NCI-H2081 (cell line): ENCODE data around the gene CCT5.

ENCODE experiments used
- DNase-seq, 2 experiments: peaks; one replicate each; lab custom pipeline; 2025; lab: John Stamatoyannopoulos, UW

The CCT5 gene

DNA sequence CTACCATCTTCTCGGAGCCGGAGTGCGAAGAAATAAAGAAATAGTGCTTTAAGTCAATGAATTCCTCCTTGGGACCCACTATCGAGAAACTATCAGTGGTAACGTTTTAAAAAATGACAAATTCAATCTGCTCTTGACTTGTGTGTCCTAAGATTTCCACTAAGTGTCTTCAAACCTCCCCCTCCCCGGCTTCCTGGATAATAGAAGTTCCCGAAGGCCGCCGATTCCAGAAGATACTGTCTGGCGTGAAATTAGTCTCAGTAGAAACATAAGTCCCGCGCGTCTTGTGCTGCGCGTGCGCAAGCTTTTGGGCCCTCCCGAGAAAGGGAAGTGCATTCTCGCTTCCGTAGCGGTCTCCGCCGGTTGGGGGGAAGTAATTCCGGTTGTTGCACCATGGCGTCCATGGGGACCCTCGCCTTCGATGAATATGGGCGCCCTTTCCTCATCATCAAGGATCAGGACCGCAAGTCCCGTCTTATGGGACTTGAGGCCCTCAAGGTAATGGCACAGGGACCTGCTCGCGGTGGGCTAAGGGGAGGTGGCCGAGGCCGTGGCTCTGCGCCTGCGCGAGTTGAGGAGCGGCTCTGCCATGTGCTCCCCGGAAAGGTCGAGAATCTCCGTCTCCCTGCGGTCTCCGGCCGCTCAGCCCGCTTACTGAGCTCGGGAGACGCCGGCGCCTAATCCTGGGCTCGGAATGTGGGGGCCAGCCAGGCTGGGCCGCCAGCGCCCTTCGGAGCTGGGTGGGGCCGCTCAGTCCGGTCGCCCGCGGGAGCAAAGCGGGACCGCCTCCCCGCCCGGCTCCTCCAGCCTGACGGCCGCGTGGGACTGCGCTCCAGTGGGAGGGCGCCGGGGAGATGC is at the start of gene CCT5:
Gene CCT5 (plus strand): TSS at position 333 of the 858 bp plus-strand sequence. CDS start 61 bp downstream, at position 394.
- peak; percentile 100 for DNase-seq

DNA sequence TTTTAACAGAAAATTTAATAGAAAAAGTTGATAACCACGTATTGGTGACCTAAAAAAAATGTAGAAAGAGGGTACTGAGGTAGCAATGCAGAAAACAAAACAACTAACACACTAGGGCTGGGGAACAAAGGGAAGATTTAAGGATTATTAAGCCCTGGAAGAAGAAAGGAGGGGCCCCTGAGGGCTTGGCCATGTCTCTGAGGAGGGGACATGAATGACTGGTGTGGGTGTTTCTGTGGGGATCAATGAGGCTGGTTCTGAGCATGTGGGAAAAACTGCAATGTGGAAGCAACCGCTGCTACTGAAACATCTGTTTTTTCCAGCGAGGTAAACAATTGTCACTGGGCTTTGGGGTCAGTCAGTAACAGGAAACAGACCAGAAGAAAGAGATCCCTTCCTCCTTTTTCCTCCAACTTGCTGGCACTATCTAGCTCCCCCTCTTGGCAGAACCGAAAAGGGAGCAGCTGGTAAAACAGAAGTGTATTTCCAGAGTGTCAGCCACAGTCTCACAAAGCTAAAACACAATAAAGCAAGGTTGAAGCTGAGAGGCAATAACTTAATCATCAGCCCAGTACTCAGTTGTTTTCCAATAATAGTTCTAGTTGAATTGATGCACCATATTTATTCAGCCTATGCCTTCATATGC is 48.7 kb upstream of the CCT5 start:
- no peak for DNase-seq

DNA sequence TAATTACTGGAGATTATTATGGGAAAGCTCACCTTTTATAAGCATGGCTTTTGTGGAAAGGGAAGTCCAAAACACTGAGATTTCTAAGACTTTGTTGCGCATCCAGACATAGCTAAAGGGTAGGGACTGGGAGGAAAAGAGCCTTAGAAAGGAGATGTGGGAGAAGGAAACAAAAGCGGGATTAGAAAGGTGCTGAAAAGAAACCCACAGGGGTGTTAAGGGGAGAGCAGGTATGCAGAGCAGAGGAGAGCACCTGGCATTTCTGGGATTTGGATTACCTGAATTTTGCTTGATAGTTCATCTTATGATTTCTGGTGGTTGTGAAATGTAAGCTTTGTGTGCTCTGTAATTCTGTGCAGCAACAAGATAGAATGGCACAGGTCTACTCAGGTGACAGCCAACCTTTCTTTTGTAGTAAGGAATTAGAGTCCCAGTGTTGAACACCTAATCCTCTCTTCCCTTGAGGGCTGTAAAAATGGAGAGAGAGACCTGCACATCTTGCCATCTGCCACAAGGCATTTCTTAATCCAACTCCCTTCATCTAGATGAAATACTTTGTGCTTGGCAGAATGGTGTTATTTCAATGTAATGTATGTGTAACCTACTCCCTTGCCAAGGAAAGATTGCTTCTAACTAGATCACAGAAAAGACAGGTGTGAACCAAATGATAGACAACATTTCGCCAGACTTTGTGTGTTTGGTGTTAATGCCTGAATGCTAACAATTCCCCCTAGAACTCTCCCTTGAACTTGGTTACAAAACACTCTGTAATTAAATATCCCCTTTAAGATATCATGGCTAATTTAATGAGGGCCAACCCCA is 47.8 kb upstream of the CCT5 start:
- no peak for DNase-seq

DNA sequence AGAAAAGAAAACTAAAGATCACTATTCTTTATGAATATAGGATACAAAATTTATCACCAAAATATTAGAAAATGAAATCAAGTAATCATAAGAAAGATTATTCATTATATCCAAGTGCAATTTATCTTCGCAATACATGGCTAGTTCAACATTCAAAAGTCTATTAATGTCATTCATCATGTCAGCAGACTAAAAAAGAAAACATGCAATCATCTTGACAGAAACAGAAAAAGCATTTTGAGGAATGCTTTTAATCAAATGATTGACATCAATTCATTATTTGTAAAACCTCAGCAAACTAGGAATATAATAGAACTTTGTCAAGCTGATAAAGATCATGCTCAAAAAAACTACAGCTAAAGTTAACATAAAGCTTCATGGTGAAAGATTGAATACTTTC is 41.1 kb upstream of the CCT5 start:
- no peak for DNase-seq

DNA sequence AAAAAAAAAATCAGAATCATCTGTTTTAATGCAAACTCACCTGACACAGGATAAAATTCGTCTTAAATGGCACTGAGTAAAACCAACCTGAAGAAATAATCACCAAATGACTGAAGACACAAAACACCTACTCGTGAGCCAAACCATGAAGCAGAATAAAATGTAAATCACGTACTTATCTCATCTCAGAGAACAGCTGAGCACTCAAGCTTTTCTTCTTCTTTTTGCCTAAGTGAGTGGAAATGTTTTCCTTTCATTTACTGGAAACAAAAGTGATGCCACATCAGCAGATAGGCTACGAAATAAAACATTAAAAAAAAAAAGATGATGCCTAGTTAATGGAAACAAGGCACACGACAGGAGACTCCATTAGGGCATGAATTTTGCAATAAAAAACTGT is 36.8 kb upstream of the CCT5 start:
- no peak for DNase-seq

DNA sequence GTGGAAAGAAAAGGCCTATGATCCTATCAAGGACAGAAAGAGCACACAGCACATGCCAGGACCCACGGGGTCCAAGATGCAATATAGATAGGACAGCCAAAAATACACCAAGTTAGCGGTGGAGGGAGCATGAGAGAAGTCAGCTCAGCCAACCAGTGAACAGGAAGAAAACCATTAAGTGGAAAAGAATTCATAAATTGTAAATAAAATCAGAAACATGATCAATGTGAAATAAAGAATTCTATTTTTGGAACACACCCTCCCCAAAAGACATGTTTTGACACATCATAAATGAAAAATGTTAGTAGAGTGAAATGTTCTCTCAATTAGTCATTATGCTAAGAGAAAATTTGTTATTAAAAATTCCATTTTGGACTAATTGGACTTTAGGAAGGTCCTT is 36.0 kb upstream of the CCT5 start:
- no peak for DNase-seq

DNA sequence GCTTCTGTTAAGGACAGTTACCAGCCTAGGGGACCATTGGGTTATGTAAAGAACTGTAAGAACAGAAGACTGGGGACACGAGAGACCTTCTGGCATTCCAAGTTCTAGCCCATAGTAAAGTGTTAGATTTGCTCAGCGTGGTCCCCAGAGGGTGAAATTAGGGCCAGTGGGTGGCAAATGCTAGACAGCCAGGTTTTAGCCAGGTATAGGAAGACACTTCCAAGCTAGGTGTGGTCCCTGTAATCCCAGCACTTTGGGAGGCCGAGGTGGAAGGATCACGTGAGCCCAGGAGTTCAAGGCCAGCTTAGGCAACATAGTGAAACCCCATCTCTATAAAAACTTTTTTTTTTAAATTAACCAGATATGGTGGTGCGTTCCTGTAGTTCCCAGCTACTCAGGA is 34.7 kb upstream of the CCT5 start:
- no peak for DNase-seq

DNA sequence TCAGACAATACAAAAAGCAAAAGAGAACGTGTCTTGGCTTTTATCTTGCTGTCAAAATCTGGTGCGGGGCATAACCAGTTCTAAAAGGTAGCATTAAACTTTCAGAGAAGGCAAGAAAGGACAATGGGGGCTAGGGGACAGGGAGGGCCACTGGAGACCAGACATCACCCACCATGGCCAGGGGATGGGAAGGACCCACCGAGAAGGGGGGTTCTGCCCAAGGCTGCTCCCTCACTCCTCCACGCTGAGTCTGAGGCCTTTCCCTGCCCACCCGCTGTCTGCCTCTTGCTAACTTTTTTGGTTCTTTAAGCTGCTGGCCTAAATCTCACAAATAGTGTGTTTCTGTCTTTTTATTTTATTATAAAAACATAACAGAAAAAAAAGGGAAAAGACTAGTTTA is 34.0 kb upstream of the CCT5 start:
- no peak for DNase-seq

DNA sequence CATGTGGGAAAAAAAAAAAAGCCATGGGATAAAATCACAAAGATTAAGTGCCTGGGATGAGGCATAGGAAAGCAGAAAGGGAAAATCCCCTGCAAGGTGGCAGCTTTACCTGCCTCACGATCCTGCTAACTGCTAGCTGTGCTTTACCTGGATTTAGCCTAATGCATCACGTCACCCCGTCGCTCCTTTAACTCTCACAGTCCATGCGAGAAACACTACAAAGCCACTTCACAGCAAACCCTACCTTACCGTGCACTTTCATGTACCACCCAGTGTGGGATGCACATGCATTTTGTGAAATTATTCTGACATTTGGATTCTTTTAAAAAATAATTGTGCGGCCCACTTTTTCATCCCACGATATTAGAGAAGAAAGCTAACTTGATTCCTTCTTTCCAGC is 31.4 kb upstream of the CCT5 start:
- no peak for DNase-seq

DNA sequence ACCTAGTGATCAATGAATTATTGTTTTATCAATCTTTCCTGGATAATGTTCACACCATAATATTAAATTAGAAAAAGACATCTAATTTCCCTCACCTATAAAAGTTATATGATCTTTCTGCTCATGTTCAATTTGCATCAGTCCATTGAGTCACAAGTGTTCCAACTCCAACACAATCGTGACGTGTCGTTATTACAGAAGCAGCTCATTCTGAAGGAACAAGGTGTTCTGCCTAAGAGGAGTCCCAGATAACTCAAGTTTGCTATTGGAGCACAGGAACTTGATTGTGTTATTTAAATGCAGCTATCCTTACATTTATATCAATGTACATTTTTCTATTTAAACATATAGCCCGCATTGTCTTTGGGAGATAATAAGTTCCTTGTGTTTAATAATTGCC is 31.0 kb upstream of the CCT5 start:
- no peak for DNase-seq

DNA sequence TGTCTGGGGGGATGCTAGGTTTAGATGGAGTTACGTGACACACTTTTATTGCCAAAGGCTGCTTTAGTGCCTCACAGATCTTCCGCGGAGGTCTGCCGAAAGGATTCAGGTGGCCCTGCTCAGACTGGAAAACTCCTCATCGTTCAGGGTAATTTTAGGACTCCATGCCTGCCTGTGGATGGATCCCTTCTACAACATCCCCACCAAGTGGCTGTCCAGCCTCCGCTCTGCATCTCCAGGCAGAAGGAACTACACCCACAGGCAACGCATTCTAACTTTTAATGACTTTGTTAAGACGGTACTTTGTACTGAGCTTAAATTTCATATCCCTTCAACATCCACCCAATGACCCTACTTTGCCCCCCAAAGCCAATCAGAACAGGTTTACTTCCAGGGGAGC is 29.8 kb upstream of the CCT5 start:
- no peak for DNase-seq

DNA sequence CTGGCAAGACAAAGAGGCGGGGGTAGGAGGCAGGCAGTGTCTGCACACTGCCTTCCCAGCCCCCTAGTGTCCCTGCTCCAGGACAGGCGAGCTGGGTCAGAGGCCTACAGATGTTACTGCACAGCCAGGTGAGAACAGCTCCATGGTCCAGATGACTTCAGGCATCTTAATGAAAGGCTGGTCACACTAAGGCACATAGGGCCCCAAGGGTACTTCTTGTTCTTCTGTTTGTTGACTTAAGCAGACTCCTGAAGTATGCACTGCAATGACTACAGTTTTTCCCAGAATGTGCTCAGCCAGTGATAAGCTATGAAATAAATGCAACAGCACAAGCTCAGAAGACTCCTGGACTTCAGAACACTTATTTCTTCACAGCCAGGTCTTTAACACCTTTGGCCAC is 27.8 kb upstream of the CCT5 start:
- DNase-seq: no peak

DNA sequence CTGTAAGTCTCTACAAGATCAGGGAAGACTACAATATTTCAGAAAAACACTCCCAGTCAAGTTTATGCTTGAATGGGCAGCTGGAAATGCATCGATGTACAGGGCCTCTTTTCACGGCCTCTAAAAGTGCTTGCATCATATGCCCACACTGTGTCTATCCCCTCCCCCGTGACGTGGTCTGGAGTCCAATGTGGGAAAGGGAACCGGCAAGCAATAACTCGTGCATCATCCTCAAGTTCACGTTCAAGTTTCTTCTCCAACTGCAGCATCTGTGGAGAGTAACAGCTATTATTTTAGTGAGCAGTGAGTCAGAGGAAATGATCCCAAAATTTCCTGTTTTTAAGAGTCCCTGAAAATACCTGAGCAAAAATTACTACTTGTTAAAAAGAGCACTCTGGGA is 22.7 kb upstream of the CCT5 start:
- no peak for DNase-seq

DNA sequence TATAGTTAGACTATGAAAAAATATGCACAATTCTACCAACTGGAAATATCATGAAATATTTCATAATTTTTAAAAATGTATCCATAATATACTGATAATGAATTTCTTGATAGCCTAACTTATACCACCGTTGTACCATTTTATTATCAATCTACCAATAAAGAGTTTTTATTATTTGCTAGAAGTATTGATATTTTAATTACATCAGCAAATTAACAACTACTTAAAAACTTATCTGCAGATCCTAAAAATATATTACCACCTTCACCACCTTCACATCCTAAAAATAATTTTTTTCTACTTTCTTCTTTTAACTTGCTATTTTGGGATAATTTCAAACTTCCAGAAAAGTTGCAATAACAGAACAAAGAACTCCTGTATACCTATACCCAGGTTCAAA is 21.8 kb upstream of the CCT5 start:
- no peak for DNase-seq

DNA sequence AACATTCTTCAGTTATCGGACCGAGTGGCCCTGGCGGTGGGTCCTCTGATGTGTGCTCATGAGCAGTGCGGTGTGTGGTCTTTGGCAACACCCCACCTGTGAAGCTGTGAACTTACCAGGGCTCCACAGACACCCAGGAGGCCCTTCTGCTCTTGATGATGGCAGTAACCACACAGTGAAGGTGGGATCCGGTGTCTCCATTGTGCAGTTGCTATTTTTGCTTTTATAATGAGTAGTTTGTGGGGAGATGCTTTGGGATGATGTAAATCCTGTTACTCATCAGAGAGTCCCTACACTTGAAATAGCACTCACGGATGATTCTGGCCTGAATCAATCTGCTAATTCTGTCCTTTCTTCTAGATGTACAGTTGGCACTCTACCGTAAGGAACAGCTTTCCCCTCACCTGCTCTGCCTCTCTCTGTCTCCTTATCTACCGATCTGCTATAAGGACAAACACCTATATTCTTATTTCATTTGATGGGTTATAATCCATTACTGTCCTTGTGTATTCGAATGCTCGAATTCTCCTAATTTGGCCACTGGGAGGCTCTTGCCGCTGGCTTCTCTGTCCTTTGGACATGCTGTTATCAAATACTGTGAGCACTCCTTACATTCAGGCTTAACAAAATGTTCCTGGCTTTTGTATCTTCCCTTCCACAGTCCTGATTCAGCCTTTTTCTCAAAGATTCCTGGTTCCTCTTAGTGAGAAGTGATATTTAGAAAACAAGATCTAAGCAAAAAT is 20.6 kb upstream of the CCT5 start:
- DNase-seq: peak in 1 of 2 experiments; percentile 15

DNA sequence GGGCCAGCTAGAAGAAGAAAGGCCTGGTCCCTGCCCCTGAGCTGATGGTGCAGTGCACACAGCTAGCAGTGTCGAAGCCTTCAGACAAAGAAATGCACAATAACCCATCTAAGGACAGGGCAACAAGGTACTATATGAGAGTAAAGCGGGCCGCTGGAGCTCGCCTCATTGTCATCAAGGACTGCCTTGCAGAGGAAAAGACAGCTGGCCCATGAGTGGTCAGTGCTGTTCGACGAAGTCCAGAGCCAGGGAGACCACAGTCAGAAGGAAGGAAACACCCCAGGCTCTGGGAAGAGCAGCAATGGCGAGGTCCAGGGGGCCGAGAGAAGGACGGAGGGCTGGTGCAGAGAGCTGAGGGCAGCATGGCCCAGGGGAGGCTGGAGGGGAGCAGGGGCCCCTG is 17.7 kb upstream of the CCT5 start:
- no peak for DNase-seq

DNA sequence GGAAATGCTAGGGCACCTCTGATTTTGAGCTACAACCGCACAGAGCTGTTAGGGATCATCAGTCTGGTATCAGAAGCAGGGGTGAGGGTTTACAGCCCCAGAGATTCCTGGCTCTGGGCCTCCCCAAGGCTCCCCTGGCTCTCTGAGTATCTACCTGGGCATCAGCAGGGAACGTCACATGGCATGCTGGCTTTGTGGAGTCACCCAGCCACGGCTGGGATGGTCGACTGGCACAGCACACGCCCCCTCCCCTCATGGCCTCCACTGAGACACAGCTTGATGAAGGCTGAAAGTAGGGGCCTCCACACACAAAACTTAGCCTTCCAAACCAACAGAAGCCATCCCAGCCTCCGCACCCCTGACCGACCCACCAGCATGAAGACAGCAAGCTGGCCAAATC is 17.1 kb upstream of the CCT5 start:
- no peak for DNase-seq

DNA sequence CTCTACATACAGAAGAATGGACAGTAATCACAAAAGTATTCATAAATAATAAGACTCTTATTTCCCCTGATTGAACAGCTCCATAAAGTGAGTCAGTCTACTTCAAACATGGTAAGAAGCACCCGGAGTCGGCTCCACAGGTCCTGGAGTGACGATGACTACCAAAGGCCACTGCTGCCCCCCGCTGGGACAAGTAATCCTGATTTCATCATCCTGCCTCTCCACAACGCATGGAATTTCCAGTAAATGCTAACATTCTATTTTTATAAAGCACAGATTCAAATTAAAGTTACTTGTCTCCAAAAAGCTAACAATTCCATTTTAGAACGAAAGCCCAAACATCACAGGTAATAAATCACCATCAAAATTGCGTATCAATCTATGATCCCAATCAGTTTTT is 16.6 kb upstream of the CCT5 start:
- peak; percentile 13 to 32 for DNase-seq

DNA sequence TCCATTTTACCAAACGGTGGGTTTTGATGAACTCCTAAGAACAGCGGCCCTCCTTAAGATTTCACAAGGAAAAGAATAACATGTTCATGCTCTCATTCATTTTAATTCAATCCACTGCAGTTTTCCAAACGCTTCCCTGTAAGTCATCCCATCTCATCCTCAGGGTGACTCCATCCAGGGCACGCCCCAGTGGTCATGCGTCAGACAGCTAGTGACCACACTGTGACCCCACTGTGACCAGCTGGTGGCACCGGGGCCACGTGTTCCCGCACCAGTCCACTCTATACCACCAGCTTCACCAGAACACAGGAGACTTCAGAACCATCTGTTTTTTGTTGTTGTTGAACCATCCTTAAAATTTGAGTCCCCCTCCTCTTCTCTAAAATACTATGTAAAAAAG is 14.7 kb upstream of the CCT5 start:
- DNase-seq: no peak

DNA sequence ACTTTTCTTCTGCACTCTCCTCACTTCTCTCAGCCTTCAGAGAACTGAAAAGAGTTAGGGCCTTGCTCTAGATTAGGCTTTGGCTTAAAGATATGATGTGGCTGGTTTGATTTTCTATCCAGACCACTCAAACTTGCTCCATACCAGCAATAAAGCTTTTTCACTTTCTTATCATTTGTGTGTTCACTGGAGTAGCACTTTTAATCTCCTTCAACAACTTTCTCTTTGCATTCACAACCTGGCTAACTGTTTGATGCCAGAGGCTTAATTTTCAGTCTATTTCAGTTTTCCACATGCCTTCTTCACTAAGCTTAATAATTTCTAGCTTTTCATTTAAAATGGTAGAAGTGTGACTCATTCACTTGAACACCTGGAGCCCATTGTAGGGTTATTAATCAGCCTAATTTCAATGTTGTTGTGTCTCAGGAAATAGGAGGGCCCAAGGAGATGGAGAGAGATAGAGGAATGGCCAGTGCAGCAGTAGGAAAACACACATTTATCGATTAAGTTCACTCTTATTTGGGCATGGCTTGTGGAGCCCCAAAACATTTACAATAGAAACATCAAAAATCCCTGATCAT is 6.3 kb upstream of the CCT5 start:
- no peak for DNase-seq

DNA sequence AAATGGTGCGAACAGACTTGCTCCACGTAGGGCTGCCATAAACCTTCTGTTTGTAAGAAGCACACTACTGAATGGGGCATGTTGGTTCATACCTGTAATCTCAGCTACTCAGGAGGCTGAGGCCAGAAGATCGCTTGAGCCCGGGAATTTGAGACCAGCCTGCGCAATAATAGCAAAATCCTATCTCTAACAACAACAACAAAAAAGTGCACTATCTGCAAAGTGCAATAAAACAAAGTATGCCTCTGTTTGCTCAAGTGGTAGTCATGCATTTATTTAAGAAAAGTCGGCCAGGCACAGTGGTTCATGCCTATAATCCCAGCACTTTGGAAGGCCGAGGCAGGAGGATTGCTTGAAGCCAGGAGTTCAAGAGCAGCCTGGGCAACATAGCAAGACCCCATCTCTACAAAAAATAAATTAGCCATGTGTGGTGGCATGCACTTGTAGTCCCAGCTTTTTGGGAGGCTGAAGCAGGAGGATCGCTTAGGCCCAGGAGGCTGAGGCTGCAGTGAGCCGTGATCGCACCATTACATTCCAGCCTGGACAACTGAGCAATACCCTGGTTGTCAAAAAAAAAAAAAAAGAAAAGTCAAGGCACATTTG is 5.6 kb upstream of the CCT5 start:
- DNase-seq: no peak
